GM18505 (cell line): ENCODE measurements around the gene NDUFAF2.
"Not testable (repeated sequence)": the region's sequence is repeated elsewhere in the genome, so short reads cannot be mapped to it uniquely, and the experiment has no call there.

ENCODE experiments used
- ATAC-seq: cut with Tn5 transposase; IDR thresholded peaks from one replicate; pipeline ENCODE4 v1.9.1; 2021; ENCODE audit not compliant: unreplicated experiment
- POLR2A ChIP-seq: IDR thresholded peaks from 4 replicates; pipeline ENCODE4 v1.6.1; 2011; ENCODE audit warnings: borderline replicate concordance; ENCODE audit not compliant: insufficient read depth, insufficient read length; ENCODE audit errors: extremely low read depth

The NDUFAF2 gene

DNA sequence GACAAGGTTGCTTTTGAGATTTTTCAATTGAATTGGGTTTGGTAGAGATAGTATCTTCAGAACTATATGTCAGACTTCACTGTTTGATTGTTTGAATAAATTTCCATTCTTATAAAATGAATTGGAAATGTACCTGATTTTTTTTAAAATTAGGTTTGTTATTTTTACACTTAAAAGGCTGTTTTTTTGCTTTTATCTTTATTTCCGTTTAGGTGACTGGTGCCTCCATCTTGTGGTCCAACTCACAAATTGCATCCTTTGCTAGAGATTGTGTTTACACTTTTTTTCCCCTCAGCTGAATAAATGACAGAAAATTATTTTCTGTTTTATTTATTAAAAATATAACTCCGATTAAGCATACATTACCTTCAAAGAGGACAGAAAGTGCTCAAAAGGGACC lies 15.6 kb downstream of the NDUFAF2 start:
- no peak for TF ChIP-seq POLR2A
- ATAC-seq, result no peak

DNA sequence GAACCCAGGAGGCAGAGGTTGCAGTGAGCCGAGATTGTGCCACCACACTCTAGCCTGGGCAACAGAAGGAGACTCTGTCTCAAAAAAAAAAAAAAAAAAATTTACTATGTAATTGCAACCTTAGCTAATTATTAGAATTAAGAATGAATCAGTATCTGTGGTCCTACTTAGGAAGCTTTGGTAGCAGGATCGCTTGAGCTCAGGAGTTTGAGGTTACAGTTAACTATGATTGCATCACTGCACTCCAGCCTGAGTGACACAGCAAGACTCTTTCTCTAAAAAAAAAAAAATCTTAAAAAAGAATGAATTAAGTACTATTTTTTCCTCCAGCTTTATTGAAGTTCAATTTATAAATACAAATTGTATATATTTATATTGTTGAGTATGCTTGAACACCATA lies 16.7 kb downstream of the NDUFAF2 start:
- ATAC-seq, result no peak
- no peak for TF ChIP-seq POLR2A

DNA sequence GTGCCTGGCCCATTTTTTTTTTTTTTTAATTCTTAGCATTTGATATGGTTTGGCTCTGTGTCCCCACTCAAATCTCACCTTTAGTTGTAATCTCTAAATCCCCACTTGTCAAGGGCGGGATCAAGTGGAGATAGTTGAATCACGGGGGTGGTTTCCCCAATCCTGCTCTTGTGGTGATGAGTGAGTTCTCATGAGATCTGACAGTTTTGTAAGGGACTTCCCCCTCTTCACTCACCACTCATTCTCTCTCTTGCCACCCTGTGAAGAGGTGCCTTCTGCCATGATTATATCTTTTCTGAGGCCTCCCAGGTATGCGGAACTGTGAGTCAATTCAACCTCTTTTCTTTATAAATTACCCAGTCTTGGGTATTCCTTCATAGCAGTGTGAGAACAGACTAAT lies 27.2 kb downstream of the NDUFAF2 start:
- ATAC-seq, result no peak

DNA sequence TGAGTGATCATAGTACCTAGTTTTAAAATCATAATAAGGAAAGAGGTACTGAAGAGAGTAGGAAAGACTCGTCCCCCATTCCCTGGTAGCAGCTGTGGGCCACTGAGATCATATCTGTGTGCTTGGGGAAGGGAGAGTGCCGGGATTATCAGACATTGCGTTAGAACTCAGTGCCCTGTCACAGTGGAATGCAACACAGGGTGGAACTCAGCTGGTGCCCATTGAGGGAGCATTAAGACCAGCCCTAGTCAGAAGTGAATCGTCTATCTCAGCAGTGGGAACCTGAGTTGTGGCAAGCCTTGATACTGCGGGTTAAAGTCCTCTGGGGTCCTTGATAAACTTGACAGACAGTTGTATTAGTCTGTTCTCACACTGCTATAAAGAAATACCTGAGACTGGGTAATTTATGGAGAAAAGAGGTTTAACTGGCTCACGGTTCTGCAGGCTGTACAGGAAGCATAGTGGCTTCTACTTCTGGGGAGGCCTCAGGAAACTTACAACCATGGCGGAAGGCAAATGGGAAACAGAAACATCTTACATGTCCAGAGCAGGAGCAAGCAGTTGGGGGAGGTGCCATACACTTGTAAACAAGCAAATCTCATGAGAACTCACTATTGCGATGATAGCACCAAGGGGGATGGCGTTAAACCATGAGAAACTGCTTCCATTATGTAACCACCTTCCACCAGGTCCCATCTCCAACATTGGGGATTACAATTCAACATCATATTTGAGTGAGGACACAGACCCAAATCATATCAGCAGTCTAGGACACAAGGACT lies 33.1 kb downstream of the NDUFAF2 start:
- no peak for TF ChIP-seq POLR2A
- ATAC-seq, result no peak

More for the DNA sequence above, 27.2 kb downstream of the NDUFAF2 start:
- no peak for TF ChIP-seq POLR2A

DNA sequence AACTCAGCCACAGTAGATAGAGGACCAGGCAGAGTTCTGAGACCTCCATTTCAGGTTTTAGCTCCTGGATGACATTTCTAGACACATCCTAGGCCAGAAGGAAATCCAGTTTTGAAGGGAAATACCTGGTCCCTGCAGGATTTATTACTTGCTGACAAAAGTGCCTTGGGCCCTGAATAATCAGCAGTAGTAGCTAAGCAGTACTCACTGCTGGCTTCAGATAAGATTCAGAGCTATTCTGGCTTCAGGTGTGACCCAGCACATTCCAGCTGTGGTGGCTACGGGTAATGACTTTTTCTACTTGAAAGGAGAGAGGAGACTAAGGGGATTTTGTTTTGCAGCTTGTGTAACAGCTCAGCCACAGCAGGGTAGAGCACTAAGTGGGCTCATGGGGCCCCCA lies 34.0 kb downstream of the NDUFAF2 start:
- no peak for ATAC-seq
- no peak for TF ChIP-seq POLR2A

DNA sequence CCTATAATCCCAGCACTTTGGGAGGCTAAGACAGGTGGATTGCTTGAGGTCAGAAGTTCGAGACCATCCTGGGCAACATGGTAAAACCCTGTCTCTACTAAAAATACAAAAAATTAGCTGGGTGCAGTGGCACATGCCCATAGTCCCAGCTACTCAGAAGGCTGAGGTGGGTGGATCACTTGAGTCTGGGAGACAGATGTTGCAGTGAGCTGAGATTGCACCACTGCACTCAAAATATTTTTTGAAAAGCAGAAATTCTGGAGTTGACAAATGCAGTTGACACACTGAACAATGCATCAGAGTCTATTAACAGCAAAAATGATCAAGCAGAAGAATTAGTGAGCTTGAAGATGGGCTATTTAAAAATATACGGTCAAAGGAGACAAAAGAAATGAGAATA lies 35.5 kb downstream of the NDUFAF2 start:
- no peak for TF ChIP-seq POLR2A
- no peak for ATAC-seq

DNA sequence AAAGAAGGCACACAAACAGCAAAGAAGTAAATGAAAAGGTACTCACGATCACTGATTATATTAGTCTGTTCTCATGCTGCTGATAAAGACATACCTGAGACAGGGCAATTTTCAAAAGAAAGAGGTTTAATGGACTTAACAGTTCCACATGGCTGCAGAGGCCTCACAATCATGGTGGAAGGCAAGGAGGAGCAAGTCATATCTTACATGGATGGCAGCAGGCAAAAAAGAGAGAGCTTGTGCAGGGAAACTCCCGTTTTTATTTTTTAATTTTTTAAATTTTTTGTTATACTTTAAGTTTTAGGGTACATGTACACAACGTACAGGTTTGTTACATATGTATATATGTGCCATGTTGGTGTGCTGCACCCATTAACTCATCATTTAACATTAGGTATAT lies 37.1 kb downstream of the NDUFAF2 start:
- not testable (repeated sequence) for ATAC-seq

DNA sequence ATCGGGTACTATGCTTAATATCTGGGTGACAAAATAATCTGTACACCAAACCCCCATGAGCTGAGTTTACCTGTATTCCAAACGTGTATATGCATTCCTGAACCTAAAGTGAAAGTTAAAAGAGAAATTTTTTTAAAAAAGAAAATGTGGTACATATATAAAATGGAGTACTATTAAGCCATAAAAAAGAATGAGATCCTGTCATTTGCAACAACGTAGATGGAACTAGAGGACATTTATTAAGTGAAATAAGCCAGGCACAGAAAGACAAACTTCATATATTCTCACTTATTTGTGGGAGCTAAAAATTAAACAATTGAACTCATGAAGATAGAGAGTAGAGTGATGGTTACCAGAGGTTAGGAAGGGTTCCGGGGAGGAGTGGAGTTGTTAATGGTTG lies 44.8 kb downstream of the NDUFAF2 start:
- no peak for ATAC-seq
- TF ChIP-seq POLR2A, result no peak

DNA sequence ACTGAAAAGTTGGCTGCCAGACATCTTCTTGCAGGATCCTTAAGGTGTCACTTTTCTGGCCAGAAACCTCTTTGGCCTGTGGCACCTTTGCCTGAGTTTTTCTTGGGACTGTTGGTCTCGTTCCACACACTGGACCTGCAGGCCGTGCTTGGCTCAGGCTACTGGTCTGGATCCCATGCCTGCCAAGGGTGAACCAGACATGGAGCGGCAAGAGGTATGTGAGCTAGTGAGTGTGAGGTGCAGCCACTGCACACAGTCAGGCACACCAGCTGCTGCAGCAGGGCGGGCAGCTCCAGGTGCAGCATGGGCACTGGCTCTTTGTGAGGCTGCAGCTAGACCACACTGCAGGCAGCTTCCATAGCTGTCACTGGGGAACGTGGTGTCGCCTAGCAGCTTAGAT lies 47.9 kb downstream of the NDUFAF2 start:
- no peak for TF ChIP-seq POLR2A
- no peak for ATAC-seq

DNA sequence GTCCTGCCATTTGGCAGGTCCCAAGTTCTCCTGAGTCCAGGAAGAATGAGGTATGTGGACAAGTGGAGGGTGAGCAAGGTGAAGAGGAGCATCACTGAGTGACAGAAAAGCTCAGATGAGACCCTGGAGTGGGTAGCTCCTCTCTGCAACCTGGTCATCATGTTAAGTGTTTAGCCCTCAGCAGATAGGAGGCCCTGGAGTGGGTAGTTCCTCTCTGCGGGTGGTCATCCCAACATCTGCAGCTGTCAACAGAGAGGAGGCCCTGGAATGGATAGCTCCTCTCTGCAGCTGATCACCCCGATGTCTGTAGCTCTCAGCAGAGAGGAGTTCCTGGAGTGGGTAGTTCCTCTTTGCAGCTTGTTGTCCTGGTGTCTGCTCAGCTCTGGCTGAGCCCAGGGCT lies 48.4 kb downstream of the NDUFAF2 start:
- ATAC-seq, result no peak
- no peak for TF ChIP-seq POLR2A

DNA sequence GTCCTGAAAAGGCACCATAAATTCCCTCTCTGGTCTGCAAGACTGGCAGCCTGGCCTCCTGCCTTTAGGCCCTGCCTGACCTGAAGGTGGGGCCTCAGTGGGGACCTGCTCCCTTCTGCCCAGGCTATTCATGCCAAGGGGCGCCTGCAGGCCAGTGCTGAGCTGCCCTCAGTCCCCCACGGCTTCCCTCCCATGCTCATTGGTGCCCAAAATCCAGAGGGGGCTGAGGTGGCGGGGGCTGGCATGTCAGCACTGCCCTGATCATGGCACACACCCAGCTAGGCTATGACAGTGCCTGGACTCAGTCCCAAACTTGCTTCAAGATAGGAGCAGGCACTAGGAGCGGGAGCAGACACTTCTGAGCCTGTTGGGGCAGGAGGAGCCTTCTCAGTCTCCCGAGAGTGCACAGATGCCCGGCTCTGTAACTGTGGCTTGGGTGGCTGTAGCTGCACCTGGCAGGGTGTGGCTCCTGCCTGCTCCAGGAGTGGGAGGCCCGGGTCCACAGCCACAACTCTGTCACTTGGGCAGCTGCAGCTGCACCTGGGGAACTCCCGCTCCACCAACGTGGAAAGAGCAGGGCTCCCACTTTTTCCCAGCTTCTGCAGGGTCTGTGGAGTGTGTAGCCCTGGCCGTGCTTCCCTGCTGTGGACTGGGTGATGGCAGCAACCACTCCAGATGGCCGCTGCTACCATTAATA lies 49.0 kb downstream of the NDUFAF2 start:
- TF ChIP-seq POLR2A, result no peak
- ATAC-seq, result no peak

DNA sequence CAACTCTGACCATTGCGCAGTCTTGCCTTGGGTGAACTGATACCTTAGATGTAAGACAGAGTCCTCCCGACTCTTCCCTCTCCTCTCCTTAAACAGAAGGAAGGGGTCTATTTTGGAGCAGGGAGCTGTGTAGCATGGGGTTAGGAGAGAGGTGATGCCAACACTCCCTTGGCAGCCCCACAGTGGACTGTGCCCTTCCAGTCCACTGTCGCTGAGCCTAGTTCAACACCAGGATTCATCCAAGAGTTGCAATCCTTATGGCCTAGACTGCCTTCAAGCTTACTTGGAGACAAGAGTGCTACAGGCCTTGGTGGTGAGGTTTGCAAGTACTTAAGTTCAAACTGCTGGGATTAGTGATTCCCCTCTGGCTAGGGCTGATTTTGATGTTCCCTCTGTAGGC lies 51.4 kb downstream of the NDUFAF2 start:
- no peak for TF ChIP-seq POLR2A
- no peak for ATAC-seq

DNA sequence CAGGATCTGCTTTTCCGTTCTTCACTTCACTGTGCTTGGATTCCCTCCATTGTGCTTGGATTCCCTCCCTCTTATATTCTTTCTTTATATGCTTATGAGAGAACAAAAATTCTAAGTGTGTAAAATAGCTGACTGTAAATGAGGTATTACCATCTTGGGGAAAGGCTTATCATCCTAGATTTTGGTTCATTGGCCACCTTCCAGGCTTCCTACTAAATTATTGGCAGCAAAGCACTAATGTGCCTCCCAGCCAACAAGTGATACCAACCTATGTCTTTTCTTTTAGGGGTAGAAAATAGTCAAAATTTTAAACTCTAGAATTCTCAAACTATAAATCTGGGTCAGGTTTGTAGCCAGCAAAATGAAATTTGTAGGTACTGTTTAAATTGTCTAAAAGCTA lies 52.7 kb downstream of the NDUFAF2 start:
- ATAC-seq, result no peak
- no peak for TF ChIP-seq POLR2A

DNA sequence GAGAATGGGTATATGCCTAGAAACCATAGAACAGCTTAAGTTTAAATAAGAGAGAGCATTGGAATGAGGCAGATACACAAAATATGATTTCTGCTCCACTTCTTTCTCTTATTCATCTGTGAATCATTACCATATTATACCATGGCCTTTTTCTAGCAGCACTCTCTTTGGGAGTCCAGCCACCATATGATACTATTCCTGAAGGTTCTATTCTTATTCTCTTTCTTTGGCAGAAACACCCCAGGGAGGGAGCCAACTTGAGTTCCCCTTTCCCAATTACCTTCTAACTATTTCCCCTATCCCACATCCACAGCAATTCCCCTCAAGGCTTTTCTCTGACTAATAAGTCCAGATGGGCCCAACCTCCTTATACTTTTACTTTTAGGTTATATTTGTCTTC lies 55.9 kb downstream of the NDUFAF2 start:
- no peak for ATAC-seq
- no peak for TF ChIP-seq POLR2A

DNA sequence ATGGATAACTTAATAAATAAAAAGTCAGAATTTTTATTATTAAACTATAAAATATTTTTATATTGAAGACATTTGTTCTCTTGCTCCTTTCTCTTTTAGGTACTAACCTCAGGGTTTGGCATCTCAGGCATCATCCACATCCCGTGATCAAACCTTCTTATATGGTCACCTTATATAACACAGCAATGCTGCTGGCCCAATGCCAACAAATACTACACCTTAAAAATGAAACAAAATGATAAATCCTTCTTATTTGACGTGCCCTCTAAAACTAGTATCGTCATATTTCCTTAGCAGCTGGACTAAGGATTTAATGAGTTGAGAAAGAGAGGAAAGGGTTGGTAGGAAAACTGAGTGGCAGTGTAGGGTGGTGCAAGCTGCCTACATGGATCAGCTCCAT lies 56.6 kb downstream of the NDUFAF2 start:
- TF ChIP-seq POLR2A, result no peak
- no peak for ATAC-seq

DNA sequence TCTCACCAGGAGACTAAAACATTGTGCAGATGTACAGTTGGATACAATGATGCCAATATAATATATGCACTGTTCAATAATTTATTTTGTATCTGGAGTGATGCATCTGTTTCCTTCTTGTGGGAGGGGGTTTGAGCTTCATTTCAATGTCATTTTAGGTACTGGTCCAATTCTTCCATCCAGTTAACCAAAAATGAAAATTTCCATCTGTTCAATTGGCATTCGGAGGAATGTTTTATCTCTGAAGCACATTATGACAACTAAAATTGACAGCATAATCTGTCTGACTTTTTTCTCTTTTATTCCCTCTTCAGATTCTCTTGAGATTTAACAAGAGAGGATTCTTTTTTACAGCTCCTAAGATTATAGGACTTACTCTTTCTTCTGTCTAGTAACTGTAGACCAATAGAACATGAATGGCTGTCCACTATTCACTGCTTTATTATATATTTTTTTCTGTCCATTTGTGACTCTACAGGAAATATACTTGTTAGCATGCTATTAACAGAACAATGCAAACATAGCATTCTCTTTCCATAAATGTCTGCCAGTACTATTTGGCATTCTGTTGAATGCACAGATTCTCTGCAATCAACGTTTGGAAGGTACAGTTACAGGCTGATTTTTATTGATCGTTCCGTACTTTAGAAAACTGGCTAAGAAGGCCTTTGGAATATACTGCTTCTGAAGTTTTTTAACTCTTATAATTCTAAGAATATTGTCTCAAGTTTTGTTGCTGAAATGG lies 57.8 kb downstream of the NDUFAF2 start:
- TF ChIP-seq POLR2A, result no peak
- no peak for ATAC-seq
